Transverse colon (tissue), 4 donors: ENCODE measurements around the gene SLC38A10. TPM values are rescaled to one million over a fixed set of nuclear protein-coding genes. Genes with fewer than 3 reads are reported as not detected.

ENCODE experiments used
- DNase-seq: peaks from one replicate; pipeline ENCODE4 v3.0.0-alpha.2; 2019
- H3K27ac ChIP-seq, 4 donors: fragments of 200-600 bp; sonication (generic); 2 replicates each; pipeline ENCODE4 v1.5.1; 2016 to 2018; ENCODE audit warnings: inconsistent platforms in 4 of 4
- H3K27me3 ChIP-seq: fragments of 200-600 bp; sonication (generic); 2 replicates; pipeline ENCODE4 v1.5.1; 2017; ENCODE audit warnings: inconsistent platforms
- H3K36me3 ChIP-seq, 4 donors: fragments of 200-600 bp; sonication (generic); 2 replicates each; pipeline ENCODE4 v1.5.1; 2017 to 2019; ENCODE audit warnings: inconsistent platforms in 4 of 4
- H3K4me1 ChIP-seq, 4 donors: fragments of 200-600 bp; sonication (generic); 2 replicates each; pipeline ENCODE4 v1.5.1; 2017 to 2020; ENCODE audit warnings: inconsistent platforms in 4 of 4
- H3K4me3 ChIP-seq, 4 donors: fragments of 200-600 bp; sonication (generic); 1 replicate in 1 of 4; 2 replicates in 3 of 4; pipeline versions ENCODE4 v1.5.1 to v1.6.1; 2017 to 2019; ENCODE audit warnings: inconsistent platforms in 4 of 4
- H3K9me3 ChIP-seq, 2 donors: fragments of 200-600 bp; sonication (generic); 2 replicates each; pipeline ENCODE4 v1.5.1; 2017 to 2019; ENCODE audit warnings: inconsistent platforms in 2 of 2
- CTCF ChIP-seq, 5 experiments: fragments of 200-600 bp in 3 of 5; fragments of 450-650 bp in 2 of 5; sonication (generic) in 3 of 5; IDR thresholded peaks; 1 replicate in 2 of 5; 2 replicates in 3 of 5; pipeline ENCODE4 v1.5.1; 2016 to 2017; ENCODE audit warnings: antibody characterized with exemption in 5 of 5, inconsistent platforms in 3 of 5, mild to moderate bottlenecking in 2 of 5, moderate library complexity in 1 of 5
- EP300 ChIP-seq: sonication (generic); formaldehyde crosslinking; IDR thresholded peaks from one replicate; pipeline ENCODE4 v1.6.1; 2017; ENCODE audit warnings: antibody characterized with exemption, low read depth
- POLR2A ChIP-seq: fragments of 450-650 bp; IDR thresholded peaks from one replicate; pipeline ENCODE4 v1.6.1; 2016; ENCODE audit warnings: antibody characterized with exemption, mild to moderate bottlenecking, moderate library complexity
- POLR2AphosphoS5 ChIP-seq, 3 donors: sonication (generic); formaldehyde crosslinking; IDR thresholded peaks; one replicate each; pipeline ENCODE4 v1.6.1; 2016; ENCODE audit warnings: antibody characterized with exemption in 3 of 3
- WGBS, 2 donors: methylation state at CpG; one replicate each; pipeline ENCODE4 v1.1.5; 2018; ENCODE audit warnings: low coverage in 1 of 2; 5-methylcytosine and 5-hydroxymethylcytosine counted together
- in situ Hi-C, 4 donors: fragments of 200-750 bp; cut with MboI; loops; one replicate each; pipeline versions ENCODE4 v1.15.0 to v1.15.1; 2017; ENCODE audit warnings: low sequenced_read_pairs in 3 of 4, low pct_ligation_motif_present in 1 of 4, low pct_unique_long_range_greater_than_20kb in 1 of 4
- intact Hi-C: fragments of 100-400 bp; cut with DNase I; formaldehyde crosslinking; loops from one replicate; pipeline ENCODE4 v1.15.1; 2023; ENCODE audit warnings: low total_unique reads
- total RNA-seq, 4 donors: library from RNA; depleted of rRNA; stranded (reverse); fragments of >200 nt; gene quantifications; one replicate each; pipeline ENCODE4 v1.1.0, GENCODE V29; 2016

Gene SLC38A10
- total RNA-seq, 4 donors from 2014 or later, result 94.9 to 113 (median 98.9) TPM

- no peaks in the 10 kb centered on the region for H3K36me3 ChIP-seq
- no peak overlapping the region for H3K4me3 ChIP-seq
- in situ Hi-C loops, result no loop called here
- intact Hi-C loops, result no loop called here
- H3K27ac ChIP-seq, result no peak overlapping the region
- no peaks in the 10 kb centered on the region for H3K27me3 ChIP-seq
- 88% methylated on average over 17 of the region's 19 CpGs; no CpG with 5 or more reads in 1 of the 2 donors for WGBS, 2 donors
- TF ChIP-seq POLR2A, result no peak
- no peak for TF ChIP-seq EP300
- no peak for TF ChIP-seq CTCF (IDR thresholded peaks at IDR 0.05)
- TF ChIP-seq POLR2AphosphoS5 (IDR thresholded peaks at IDR 0.05), result no peak
- H3K9me3 ChIP-seq, result no peaks in the 10 kb centered on the region
- no peak for DNase-seq
- peaks cover 0 to 8% (median 3%) of the 10 kb centered on the region in 4 donors for H3K4me1 ChIP-seq
These were observed 20.2 kb upstream of the SLC38A10 start for GRCh38 chr17:81315129-81315884.

GRCh38 chr17:81314398-81315081 is 19.4 kb upstream of the SLC38A10 start:
- DNase-seq, result no peak
- H3K4me3 ChIP-seq, result no peak overlapping the region
- intact Hi-C loops, result no loop called here
- no peak overlapping the region for H3K27ac ChIP-seq
- TF ChIP-seq EP300 (no peak), POLR2A (no peak), CTCF (IDR thresholded peaks at IDR 0.05) (no peak), POLR2AphosphoS5 (IDR thresholded peaks at IDR 0.05) (no peak)
- H3K27me3 ChIP-seq, result no peaks in the 10 kb centered on the region
- H3K9me3 ChIP-seq, result no peaks in the 10 kb centered on the region
- peaks cover 6 to 15% (median 9%) of the 10 kb centered on the region in 4 donors for H3K4me1 ChIP-seq
- in situ Hi-C loops, result no loop called here
- WGBS, 2 donors, result 92% methylated on average over 19 of the region's 21 CpGs; no CpG with 5 or more reads in 1 of the 2 donors
- H3K36me3 ChIP-seq, result no peaks in the 10 kb centered on the region

- 82 to 83% methylated on average over 4 to 17 of the region's 17 CpGs for WGBS, 2 donors
- DNase-seq, result no peak
- peaks cover 9 to 18% (median 14%) of the 10 kb centered on the region in 4 donors for H3K4me1 ChIP-seq
- no peaks in the 10 kb centered on the region for H3K36me3 ChIP-seq
- intact Hi-C loops (no loop called here), in situ Hi-C loops (no loop called here)
- TF ChIP-seq POLR2A (no peak), POLR2AphosphoS5 (IDR thresholded peaks at IDR 0.05) (no peak), CTCF (IDR thresholded peaks at IDR 0.05) (no peak)
- no peak overlapping the region for H3K4me3 ChIP-seq
- H3K27me3 ChIP-seq, result no peaks in the 10 kb centered on the region
- H3K27ac ChIP-seq, result no peak overlapping the region
- H3K9me3 ChIP-seq, result no peaks in the 10 kb centered on the region
These were observed 18.8 kb upstream of the SLC38A10 start for GRCh38 chr17:81313776-81314397.

GRCh38 chr17:81312624-81313325 is 17.7 kb upstream of the SLC38A10 start:
- Histone ChIP-seq H3K4me3 (no peak overlapping the region), H3K27ac (no peak overlapping the region), H3K36me3 (no peaks in the 10 kb centered on the region), H3K27me3 (no peaks in the 10 kb centered on the region), H3K4me1 (peaks cover 9 to 28% (median 17%) of the 10 kb centered on the region in 4 donors), H3K9me3 (no peaks in the 10 kb centered on the region)
- intact Hi-C loops, result no loop called here
- in situ Hi-C loops, result no loop called here
- WGBS, 2 donors, result 84 to 98% methylated on average over 7 to 22 of the region's 22 CpGs
- DNase-seq, result no peak
- TF ChIP-seq POLR2AphosphoS5 (IDR thresholded peaks at IDR 0.05) (no peak), CTCF (IDR thresholded peaks at IDR 0.05) (no peak), POLR2A (no peak), EP300 (no peak)
